SK-N-SH treated with all-trans-retinoic acid at 6 μM for 48 hours (cell line): ENCODE data around the gene OTUB1.
"Not testable (repeated sequence)": the region's sequence is repeated elsewhere in the genome, so short reads cannot be mapped to it uniquely, and the experiment has no call there.

Experiments
- BACH2 ChIP-seq: fragments of 250-450 bp; sonication (Bioruptor Pico); IDR thresholded peaks from 2 replicates; pipeline ENCODE4 v1.9.0; 2021; ENCODE audit warnings: mild to moderate bottlenecking, borderline replicate concordance
- CREB5 ChIP-seq: fragments of 250-450 bp; sonication (Bioruptor Pico); IDR thresholded peaks from 2 replicates; pipeline ENCODE4 v1.5.1; 2020; ENCODE audit warnings: low read depth, mild to moderate bottlenecking, moderate library complexity
- ESRRG ChIP-seq: fragments of 250-450 bp; sonication (Bioruptor Pico); IDR thresholded peaks from 2 replicates; pipeline ENCODE4 v1.6.1; 2021; ENCODE audit warnings: mild to moderate bottlenecking
- PATZ1 ChIP-seq: fragments of 250-450 bp; sonication (Bioruptor Pico); IDR thresholded peaks from 2 replicates; pipeline ENCODE4 v1.8.0; 2020; ENCODE audit warnings: mild to moderate bottlenecking, moderate library complexity, borderline replicate concordance
- RARB ChIP-seq: fragments of 250-450 bp; sonication (Bioruptor Pico); IDR thresholded peaks from 2 replicates; pipeline ENCODE4 v1.8.0; 2021; ENCODE audit warnings: mild to moderate bottlenecking, moderate library complexity
- SNAI2 ChIP-seq: fragments of 250-450 bp; sonication (Bioruptor Pico); IDR thresholded peaks from 2 replicates; pipeline ENCODE4 v1.5.0; 2020; ENCODE audit warnings: mild to moderate bottlenecking, moderate library complexity
- TOX ChIP-seq: fragments of 250-450 bp; sonication (Bioruptor Pico); IDR thresholded peaks from 2 replicates; pipeline ENCODE4 v1.8.0; 2021; ENCODE audit warnings: mild to moderate bottlenecking, moderate library complexity, borderline replicate concordance
- ZC3H10 ChIP-seq: fragments of 250-450 bp; sonication (Bioruptor Pico); IDR thresholded peaks from 2 replicates; pipeline ENCODE4 v1.5.1; 2021; ENCODE audit warnings: mild to moderate bottlenecking, moderate library complexity
- ZFP30 ChIP-seq: fragments of 450-650 bp; formaldehyde crosslinking; IDR thresholded peaks from 2 replicates; pipeline ENCODE4 v1.5.0; 2022; ENCODE audit warnings: mild to moderate bottlenecking, moderate library complexity

GRCh38 chr11:63973912-63974258, 12.4 kb upstream of the OTUB1 start:
- TF ChIP-seq PATZ1, CREB5, TOX, ESRRG, BACH2, RARB, SNAI2, ZFP30, ZC3H10 (CRISPR knock-in tag): not testable (repeated sequence)
